NCI-H1092 treated with DMSO at 0.1 percent for 48 hours (cell line): Measurements from ENCODE around the gene ORMDL3.
A peak's percentile ranks its signal among the peaks of the same experiment; 100 is the strongest.

Experiments
- DNase-seq: peaks from one replicate; lab custom pipeline; 2025; lab: John Stamatoyannopoulos, UW

Gene ORMDL3, protein sequence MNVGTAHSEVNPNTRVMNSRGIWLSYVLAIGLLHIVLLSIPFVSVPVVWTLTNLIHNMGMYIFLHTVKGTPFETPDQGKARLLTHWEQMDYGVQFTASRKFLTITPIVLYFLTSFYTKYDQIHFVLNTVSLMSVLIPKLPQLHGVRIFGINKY

DNA sequence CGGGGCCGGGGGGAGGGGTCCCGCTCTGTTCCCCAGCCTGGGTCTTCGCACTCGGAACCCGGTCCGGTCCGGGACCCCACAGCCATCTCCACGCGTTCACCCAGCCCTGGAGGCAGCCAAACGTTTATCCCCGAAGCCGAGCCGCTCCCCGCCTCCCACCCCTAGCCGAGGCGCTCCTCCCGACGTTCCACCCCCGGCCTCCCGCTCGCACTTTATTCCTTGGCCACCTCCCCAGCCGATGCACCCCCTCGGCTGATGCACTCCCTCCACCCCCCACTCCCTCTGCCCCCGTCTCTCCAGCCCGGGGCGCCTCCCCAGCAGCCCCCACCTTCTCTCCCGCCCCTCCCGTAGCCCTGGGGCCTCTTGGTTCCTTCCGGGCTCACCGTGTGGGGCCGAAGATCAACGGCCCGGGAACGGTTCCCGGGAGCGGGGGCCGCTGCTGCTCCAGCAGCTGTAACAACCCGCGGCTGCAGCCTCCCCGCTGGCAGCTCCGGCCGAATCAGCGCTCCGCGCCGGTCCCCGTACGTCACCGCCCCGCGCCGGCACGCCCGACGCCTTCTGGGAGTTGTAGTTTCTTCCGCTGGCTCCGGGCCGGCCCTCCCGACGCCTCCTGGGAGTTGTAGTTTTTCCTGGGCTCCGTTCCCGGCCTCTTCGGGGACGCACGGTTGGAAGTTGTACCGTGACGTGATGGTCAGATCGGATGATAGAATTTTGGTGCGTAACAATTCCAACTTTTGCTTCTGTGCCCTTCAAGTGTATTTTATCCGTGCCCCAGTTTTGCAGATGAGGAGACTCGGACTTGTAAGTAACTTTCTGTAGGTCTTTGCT, at the start of gene ORMDL3, which contains the start of gene LRRC3C:
TSS of gene ORMDL3 (minus strand) at position 501 of the 828 bp plus-strand sequence. CDS start 3,398 bp downstream, outside the sequence.
TSS of gene LRRC3C (plus strand) at position 632 of the 828 bp plus-strand sequence. CDS start 13,792 bp downstream, outside the sequence.
- peak; percentile 85 for DNase-seq

DNA sequence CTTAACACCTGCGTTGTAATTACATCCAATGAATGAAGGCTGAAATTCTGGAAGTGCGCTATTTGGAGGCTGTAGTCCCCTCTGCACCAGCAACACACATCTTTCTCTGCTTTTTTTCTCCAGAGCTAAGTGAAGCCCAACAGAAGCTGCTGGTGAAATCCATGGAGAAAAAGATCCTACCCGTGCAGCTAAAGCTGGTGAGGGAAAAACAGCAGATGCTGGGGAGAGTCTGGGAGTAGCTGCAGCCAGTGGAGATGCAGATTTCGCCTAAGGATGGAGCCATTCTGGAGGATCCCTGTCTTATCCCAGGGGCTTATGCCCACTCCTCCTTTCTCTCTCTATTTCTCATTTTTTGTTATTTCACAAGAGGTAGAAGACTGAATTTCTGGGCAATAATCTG, 48.4 kb upstream of the ORMDL3 start:
- DNase-seq = no peak

DNA sequence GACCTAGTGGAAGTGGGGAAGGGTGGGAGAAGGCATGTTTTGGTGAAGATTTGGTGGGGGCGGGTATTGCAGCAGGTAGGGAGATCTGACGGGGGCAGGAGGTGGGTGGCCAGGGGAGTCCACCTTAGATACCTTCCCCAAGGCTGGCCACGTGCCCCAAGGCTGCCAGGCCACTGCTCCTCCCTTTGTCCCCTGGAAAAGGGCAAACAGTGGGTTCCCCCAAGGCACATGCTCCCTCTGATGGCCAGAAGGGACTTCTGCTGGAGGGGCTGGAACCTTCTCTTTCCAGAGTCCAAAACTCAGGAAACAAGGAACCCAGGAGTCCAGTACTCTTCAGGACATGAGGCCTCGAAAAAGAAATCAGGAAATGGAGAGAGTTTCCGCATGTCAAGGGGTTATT, 47.0 kb upstream of the ORMDL3 start:
- DNase-seq = no peak

DNA sequence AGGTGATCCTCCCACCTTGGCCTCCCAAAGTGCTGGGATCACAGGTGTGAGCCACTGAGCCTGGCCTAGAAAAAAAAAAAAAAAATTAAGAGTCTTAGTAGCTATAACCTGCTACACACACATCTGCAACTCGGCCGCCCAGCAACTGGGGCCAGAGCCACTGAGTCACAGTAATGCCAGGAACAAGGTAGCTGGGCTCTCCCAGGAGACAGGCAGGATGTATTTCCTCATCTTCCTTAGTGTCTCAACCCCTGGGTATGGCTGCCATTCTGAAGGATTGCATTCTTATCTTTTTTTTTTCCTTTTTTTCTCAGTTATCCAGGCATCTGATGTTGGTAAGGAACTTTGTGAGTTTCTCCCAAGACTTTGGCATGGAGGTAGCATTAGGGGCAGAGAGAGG, 46.1 kb upstream of the ORMDL3 start:
- DNase-seq = no peak

DNA sequence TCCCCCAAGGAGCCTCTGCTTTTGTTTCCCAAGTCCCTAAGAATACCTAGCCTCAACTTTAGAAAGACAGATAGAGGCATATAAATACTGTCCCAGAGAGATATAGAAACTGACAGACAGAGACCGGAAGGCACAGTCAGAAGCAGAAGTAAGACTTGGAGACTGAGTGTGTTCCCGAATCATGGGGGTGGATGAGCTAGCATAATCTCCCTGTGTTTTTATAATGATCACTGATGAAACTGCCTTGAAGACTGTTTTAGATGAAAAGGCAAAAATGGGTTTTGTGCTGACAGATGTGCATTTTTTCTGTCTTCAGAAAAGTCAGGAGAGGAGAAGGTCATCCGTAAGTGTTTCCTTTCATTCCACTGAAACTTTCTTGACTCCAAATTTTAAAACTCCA, 44.9 kb upstream of the ORMDL3 start:
- DNase-seq = no peak

DNA sequence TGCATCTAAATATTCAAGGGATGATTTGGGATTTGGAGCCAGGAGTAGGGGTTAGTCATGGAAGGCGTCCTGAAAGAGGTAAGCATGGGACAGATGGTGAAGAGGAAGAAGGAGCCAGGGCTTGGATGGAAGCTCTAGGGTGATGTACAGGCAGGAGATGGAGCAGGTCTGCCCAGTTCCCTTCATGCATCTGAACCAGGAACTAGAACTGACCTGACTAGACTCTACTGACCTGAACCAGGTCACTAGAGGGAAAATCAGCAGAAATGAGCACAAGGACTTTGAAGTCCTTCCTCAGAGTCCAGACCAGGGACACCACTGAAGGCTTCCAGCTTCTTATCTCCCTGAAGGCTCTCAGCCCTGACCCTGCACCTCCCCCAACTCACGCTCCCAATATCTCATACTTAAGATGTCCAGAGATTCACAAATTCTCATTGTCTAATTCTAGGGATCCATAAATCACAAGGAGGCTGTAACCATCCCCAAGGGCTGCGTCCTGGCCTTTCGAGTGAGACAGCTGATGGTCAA, 43.7 kb upstream of the ORMDL3 start:
- DNase-seq = no peak

DNA sequence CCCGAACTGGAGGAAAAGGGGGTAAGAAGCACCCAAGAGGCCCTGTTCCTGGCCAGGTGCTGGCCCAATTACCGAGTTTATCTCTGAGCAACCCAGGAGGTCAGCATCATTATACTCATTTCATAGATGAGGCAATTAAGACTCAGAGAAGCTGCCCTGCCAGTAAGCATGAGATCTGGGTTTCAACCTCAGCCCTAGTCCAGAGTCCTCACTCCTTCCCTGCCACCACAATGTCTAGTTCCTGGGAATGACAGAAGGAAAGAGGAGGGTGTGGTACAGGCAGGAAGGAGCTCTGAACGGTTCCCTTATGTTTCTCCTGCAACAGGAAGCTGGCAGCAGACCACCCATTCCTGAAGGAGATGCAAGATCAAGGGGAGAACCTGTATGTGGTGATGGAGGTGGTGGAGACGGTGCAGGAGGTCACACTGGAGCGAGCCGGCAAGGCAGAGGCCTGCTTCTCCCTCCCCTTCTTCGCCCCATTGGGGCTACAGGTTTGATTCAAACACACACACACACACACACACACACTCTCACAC, 42.8 kb upstream of the ORMDL3 start:
- DNase-seq = no peak

DNA sequence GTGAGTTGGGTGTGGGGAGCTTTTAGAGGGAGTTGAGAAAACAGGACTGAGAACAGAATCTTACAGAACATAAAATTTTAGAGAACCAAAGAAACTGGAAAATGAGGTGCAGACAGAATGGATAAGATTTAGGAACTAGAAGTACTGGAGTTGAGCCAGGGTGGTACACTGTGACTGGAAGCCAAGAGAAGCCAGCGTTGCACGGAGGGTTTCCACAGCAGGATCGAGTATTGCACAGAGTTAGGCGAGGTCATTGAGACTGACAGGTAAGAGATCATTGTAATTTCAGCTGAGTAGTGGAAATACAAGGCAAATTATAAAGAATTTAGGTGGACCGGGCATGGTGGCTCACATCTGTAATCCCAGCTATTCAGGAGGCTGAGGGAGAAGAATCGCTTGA, 42.0 kb upstream of the ORMDL3 start:
- no peak for DNase-seq

DNA sequence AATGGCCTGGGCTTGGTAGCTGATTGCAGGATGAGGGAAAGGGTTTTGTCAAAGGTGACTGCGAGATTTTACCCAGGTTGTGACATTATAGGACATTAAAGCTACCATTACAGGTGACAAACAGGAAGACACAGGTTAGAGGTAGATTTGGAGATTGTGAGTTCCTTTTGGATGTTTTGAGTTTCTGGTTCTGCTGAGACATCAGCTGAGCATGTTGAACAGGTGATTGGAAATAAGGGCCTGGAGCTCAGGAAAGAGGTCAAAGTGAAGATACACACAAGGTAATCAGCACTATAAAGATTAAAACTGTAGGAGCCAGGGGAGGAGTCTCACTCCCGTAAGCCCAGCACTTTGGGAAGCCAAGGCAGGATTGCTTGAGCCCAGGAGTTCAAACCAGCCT, 41.4 kb upstream of the ORMDL3 start:
- no peak for DNase-seq

DNA sequence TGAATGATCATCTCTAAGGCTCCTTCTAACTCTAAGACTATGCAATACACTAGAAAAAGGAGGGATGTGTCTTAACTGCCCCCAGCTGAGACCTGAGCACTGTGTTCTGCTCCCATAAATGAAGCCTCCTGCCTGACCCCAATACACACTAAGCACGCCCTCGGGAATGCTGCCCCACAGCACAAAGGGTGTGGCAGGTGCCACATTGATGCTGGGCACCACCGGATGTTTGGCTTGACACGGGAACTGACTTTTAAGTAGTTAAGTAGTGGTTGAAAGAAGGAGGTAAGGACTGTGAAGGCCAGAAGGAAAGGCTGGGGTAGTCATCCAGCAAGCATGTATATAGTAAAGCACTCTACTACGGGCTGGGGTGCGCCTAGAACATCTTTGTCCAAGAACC, 39.4 kb upstream of the ORMDL3 start:
- no peak for DNase-seq

DNA sequence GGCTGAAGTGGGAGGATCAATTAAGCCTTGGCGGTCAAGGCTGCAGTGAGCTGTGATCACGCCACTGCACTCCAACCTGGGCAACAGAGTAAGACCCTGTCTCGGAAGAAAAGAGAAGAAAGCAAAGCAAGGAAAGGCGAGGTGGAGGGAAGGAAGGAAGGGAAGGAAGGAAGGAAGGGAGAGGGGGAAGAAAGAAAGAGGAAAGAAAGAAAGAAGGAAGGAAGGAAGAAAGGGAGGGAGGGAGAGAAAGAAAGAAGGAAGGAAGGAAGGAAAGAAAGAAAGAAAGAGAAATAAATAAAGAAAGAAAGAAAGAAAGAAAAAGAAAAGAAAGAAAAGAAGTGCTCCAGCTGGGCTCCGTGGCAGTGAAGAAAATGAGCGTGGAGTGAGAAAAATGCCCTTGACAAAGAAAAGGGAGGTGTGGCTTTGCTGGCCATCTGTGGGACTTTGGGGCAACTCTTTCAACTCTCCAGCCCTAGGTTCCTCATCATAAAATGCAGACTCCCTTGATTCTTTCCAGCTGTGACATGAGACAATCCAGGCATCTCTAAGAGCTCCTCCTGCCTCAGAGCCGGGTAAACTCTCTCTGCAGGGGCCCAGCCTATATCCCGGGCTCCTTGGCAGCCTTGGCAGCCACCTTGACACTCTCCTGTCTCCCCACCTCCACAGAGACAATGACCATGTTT, 37.8 kb upstream of the ORMDL3 start:
- no peak for DNase-seq

DNA sequence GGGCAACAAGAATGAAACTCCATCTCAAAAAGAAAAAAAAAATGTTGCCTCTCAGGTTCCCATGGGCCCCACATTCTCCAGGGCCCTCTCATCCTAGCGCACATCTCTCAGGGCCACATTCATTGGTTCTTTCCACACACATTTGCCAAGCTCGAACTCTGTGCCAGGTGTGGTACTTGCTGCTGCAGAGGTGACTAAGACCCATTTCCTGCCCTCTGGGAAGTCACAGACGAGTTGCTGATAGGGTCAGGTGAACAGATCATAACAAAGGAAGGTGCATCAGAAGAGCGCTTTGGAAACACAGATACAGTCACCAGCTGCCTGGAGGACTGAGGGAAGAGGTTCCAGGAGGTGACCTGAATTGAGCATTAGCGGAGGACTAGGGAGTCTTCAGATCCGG, 36.4 kb upstream of the ORMDL3 start:
- DNase-seq = no peak

DNA sequence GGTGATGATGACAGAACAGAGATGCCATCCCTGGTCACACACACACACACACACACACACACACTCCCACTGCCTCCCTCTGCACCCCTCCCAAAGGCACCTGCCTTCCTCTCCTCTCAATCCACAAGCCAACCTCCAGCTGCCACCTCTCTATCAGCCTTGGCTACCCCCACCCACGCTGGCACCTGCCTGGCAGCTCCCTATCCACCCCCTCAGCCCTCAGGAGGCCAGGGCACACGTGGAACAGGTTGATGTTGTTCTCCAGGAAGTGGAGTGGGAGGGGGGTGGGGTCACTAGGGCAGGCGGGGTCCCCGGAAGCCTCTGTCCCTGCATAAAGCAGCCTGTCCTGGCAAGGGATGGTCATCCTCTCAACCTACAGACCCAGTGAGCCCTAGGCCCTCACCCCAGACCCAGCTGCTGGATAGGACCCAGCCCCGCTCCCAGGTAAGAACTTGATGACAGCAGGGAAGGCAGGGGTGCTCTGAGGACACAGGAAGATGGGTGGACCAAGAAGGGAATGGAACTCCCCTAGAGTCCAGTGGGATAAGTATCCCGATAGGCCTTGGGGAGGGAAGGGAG, 35.3 kb upstream of the ORMDL3 start, which contains the start of gene GSDMA:
TSS of gene GSDMA (plus strand) at position 363 of the 579 bp plus-strand sequence. CDS start 2,684 bp downstream, outside the sequence.
- DNase-seq = no peak

DNA sequence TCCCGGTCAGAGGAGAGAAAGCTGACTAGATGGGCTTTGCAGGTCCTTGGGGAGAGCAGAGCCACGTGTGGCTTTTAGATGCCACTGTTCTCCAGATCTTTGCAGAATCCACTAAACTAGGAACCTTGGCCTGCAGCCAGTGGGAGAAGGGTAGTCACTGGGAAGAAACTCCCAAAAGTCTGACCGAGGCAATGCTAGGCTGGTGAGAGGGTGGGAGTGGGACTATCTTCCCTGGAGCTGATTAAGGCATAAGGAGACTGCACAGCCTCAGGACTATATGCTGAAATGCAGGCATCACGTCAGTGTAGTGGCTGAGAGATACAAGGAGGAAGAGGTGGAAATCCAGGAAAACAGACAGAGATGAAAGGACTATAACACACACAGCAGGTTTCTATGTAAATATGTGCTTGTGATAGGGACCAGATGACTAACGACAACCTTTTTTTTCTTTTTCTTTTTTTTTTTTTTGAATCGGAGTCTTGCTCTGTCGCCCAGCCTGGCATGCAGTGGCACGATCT, 33.2 kb upstream of the ORMDL3 start:
- DNase-seq = no peak

DNA sequence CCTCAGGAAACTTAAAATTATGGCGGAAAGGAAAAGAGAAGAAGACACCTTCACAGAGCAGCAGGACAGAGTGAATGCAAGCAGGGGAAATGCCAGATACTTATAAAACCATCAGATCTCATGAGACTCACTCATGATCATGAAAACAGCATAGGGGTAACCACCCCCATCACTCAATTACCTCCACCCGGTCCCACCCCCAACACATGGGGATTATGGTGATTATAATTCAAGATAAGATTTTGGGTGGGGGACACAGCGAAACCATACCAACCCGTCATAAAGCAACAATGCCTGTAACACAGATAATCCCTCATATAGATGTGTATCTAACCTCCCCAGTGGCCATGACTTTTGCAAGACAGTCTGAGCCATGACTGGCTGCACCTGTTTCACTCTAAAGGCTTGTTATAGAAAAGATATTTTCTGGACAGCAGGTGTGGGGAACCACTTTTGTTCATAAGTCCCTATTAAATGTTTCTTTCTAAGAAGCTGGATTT, 28.4 kb upstream of the ORMDL3 start:
- no peak for DNase-seq

DNA sequence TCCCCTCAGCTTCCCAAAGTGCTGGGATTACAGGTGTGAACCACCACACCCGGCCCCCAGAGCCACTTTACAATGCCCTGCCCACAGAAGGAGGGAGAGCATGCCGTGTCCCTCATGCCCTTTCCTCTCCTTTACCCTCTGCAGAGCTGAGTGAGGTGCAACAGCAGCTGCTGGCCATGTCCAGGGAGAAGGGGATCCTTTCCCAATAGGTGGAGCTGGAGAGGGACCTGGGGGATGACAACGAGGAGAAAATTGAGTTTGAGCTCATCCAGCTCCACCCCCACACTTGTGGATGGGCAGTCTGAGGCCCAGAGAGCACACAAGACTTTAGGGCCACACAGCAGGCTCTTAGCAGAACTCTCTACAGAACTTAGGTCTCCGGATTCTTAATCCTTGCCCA, 27.5 kb upstream of the ORMDL3 start:
- no peak for DNase-seq

DNA sequence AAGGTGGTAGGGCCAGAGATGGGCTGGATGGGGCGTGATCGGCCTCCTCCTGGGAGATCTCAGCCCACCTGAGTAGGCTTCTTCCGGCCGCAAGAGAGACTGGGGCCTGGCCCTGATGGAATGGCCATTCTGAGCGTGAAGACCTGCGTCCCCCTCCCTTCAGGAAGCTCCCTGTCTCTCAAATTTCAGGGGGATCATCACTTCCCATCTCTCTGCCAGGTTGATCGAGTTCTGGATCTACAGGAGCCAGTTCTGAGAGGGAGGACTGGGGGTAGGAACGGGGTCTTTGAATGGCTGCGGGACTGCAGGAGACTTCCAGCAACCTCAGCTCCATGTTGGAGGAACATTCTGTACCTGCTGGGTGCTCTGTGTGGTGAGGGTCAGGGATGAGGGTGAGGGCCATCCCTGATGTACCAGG, 26.1 kb upstream of the ORMDL3 start:
- DNase-seq = no peak

DNA sequence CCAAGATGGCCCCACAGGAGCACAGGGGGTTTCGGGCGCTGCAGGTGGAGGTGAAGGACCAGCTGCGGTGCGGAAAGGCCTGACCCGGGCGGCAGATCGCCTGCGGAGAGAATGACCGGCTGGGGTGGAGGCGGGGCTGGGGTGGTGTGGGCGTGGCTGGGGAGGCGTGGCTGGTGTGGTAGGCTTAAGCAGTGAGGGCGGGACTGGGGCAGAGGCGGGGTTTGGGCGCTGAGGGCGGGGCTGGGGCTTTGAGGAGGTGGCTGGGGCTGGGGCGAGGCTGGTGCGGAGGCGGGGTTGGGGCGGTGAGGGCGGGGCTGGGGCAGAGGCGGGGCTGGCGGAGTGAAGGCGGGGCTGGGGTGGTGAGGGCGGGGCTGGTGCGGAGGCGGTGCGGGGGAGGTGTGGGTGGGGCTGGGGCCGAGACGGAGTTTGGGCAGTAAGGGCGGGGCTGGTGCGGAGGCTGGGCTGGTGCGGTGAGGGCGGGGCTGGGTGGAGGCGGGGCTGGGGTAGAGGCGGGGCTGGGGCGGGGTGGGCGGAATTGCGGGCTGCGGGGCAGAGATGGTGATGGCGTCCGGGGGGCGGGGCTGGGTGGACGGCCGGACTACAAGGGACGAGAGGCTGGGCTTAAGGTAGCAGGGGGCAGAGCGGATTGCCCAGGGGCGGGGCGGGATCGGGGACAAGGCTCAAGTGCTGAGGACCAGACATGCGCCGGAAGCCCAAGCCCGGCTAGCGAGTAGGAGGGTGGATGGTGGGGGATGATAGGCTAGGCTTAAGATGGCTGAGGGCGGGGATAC, 25.5 kb upstream of the ORMDL3 start:
- DNase-seq = peak; percentile 85

DNA sequence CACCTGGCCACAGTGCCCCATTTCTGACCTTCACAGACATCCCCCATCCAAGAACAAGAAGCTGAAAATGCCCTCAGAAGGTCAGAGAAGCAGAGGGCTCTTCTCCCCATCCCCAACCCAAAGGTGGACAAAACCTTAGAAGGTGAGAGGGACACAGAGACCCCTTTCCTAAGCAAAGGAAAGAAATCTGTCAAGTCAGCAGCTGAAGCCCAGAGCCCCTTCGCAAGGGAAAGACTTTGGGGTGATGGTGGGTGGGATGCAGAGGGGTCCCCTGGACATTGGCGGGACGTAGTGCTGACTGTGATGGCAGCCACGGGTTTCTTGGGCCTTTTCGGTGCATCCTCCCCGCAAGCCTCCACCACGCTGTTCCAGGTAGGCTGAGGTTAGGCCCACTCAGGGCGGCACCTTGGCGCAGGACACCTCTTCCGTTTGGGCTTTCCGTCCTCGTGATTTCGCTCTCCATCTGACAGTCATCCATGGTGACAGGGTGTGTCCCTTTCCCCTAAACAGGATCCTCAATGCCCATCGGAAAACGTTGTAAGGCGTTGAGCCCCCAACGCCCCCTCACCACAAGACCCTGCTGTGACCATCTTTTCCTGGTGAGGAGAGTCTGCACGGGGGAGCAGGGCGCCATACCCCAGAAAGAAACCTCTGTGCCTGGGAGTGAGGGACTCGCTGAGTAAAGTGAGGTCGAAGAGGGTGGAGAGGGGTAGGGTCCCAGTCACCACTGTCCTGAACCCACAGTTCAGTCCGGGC, 24.7 kb upstream of the ORMDL3 start:
- DNase-seq = no peak

DNA sequence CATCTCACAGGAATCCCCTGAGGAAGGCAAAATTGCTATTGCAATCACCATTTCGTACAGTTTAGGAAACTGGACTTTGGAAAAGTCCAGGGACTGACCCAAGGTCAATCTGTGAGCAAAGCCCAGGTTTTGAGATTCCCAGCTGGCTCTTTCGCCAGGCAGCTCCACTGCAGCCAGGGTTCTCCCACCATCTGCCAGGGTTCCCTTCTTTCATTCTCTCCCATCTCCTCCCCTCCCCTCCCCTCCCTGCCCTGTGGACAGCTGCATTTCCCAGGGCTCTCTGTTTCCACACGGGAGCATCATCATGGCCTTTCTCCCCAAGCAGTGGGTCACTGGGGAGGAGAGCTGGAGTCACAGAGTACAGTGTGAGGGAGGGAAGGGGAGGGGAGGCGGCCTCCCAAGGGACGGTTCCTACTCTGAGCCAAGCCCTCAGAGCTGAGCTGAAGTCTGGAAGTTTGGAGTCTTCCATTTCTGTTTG, 23.5 kb upstream of the ORMDL3 start:
- no peak for DNase-seq
